SK-N-SH (cell line): ENCODE measurements around the gene YBX2.

ENCODE experiments used
- CTCF ChIP-seq: fragments of 200-600 bp; sonication (generic); IDR thresholded peaks from 2 replicates; pipeline ENCODE4 v1.6.1; 2017; ENCODE audit warnings: antibody characterized with exemption, mild to moderate bottlenecking, moderate library complexity
- ELF1 ChIP-seq: IDR thresholded peaks from 2 replicates; pipeline ENCODE4 v1.4.0; 2012
- EP300 ChIP-seq, 2 experiments: IDR thresholded peaks; 2 replicates each; pipeline versions ENCODE4 v1.4.0 to v1.6.1; 2012; ENCODE audit warnings: borderline replicate concordance in 1 of 2, low read depth in 1 of 2, low read length in 1 of 2
- GATA2 ChIP-seq: sonication (generic); formaldehyde crosslinking; IDR thresholded peaks from 2 replicates; pipeline ENCODE4 v1.5.0; 2020; ENCODE audit warnings: mild to moderate bottlenecking, missing genetic modification reagents
- JUND ChIP-seq: IDR thresholded peaks from 2 replicates; pipeline ENCODE4 v1.4.0; 2012
- PBX3 ChIP-seq: IDR thresholded peaks from 2 replicates; pipeline ENCODE4; 2012
- REST ChIP-seq: IDR thresholded peaks from 2 replicates; pipeline ENCODE4 v1.6.1; 2012; ENCODE audit warnings: mild to moderate bottlenecking, low read depth, low read length, moderate library complexity
- RFX5 ChIP-seq: IDR thresholded peaks from 2 replicates; pipeline ENCODE4 v1.6.1; 2012; ENCODE audit warnings: mild to moderate bottlenecking, improper control_type of control experiment, low read length
- RXRA ChIP-seq: IDR thresholded peaks from 2 replicates; pipeline ENCODE4 v1.4.0; 2012; ENCODE audit warnings: low read depth, mild to moderate bottlenecking, borderline replicate concordance
- SMC3 ChIP-seq: IDR thresholded peaks from 2 replicates; pipeline ENCODE4 v1.6.1; 2012; ENCODE audit warnings: low read depth, low read length, improper control_type of control experiment
- TCF12 ChIP-seq: IDR thresholded peaks from 2 replicates; pipeline ENCODE4 v1.4.0; 2012
- TEAD4 ChIP-seq: IDR thresholded peaks from 2 replicates; pipeline ENCODE4 v1.4.0; 2012; ENCODE audit warnings: mild to moderate bottlenecking, borderline replicate concordance; ENCODE audit not compliant: insufficient read depth
- USF2 ChIP-seq: fragments of 150-350 bp; IDR thresholded peaks from 2 replicates; pipeline ENCODE4 v1.6.1; 2017; ENCODE audit warnings: antibody characterized with exemption, low read length, low read depth, borderline replicate concordance

GRCh38 chr17:7284911-7285310 lies 9.5 kb downstream of the YBX2 start:
- TF ChIP-seq RFX5 = no peak
- no peak for TF ChIP-seq GATA2 (CRISPR knock-in tag)
- TF ChIP-seq CTCF = no peak
- TF ChIP-seq RXRA = no peak
- no peak for TF ChIP-seq TCF12
- no peak for TF ChIP-seq JUND
- no peak for TF ChIP-seq EP300 (IDR thresholded peaks at IDR 0.05; ENCODE audit: borderline replicate concordance in 1 of 2, low read depth in 1 of 2, low read length in 1 of 2)
- TF ChIP-seq TEAD4 = no peak
- no peak for TF ChIP-seq USF2
- no peak for TF ChIP-seq PBX3
- no peak for TF ChIP-seq SMC3
- TF ChIP-seq REST = no peak
- TF ChIP-seq ELF1 = no peak
